Endothelial cell (in vitro differentiated cells): ENCODE measurements around the gene FAM222B. TPM values are rescaled to one million over a fixed set of nuclear protein-coding genes. Genes with fewer than 3 reads are reported as not detected.

Experiments
- DNase-seq: peaks from one replicate; pipeline ENCODE4 v3.0.0; 2021; ENCODE audit warnings: low spot score
- H3K27ac Mint-ChIP-seq: one replicate; pipeline ENCODE4 v1.8.0; 2021; ENCODE audit warnings: mixed read lengths, inconsistent platforms; ENCODE audit not compliant: unreplicated experiment
- H3K27me3 Mint-ChIP-seq: one replicate; pipeline ENCODE4 v1.8.0; 2021; ENCODE audit warnings: mild to moderate bottlenecking, moderate library complexity, mixed read lengths, inconsistent platforms; ENCODE audit not compliant: unreplicated experiment
- H3K36me3 Mint-ChIP-seq: one replicate; pipeline ENCODE4 v1.8.0; 2021; ENCODE audit warnings: mild to moderate bottlenecking, low read depth, mixed read lengths, inconsistent platforms; ENCODE audit not compliant: unreplicated experiment
- H3K4me1 Mint-ChIP-seq: one replicate; pipeline ENCODE4 v1.8.0; 2021; ENCODE audit warnings: mild to moderate bottlenecking, mixed read lengths, inconsistent platforms; ENCODE audit not compliant: unreplicated experiment
- H3K4me3 Mint-ChIP-seq: one replicate; pipeline ENCODE4 v1.8.0; 2021; ENCODE audit warnings: mild to moderate bottlenecking, mixed read lengths, inconsistent platforms; ENCODE audit not compliant: unreplicated experiment
- H3K9me3 Mint-ChIP-seq: one replicate; pipeline ENCODE4 v1.8.0; 2021; ENCODE audit warnings: mixed read lengths, inconsistent platforms; ENCODE audit not compliant: unreplicated experiment
- total RNA-seq: library from RNA; stranded (reverse); fragmentation: NEBNext Ultra II Directional; extraction: Animal tissue kit (Norgen Biotek cat#: 25700); gene quantifications from one replicate; pipeline ENCODE4 v1.2.1, GENCODE V29; 2021; ENCODE audit not compliant: unreplicated experiment
- TF ChIP-seq, protein P1 (sequence below): fragments of 200-600 bp; sonication (generic); IDR thresholded peaks from one replicate; pipeline ENCODE4 v1.5.0; 2021; ENCODE audit warnings: antibody characterized with exemption; ENCODE audit not compliant: unreplicated experiment

FAM222B gene
- total RNA-seq, 1 donor from 2014 or later: 69.9 TPM

DNA sequence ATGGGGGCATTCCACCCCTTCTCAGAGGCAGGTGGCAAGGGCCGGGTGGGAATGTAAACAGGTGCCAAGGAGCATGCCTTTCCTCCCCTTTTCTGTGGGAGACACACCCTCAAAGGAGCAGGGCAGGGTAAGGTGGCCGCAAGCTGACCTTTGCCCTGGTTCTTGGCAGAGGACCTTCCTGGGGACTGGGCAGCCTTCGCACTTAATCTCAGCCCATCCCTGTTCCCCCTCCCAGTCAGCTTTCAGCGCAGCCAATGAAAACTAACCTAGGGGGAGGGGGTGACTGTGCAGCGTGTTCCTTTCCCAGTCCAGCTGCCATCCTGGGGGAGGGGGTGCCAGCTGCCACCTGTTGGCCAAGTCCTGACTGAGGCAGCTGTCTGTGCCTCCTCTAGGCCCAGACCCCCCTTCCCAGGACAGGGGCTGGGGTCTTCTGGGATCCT, 96.0 kb downstream of the FAM222B start:
- H3K27me3 Mint-ChIP-seq: peaks cover 14% of the 10 kb centered on the region

DNA sequence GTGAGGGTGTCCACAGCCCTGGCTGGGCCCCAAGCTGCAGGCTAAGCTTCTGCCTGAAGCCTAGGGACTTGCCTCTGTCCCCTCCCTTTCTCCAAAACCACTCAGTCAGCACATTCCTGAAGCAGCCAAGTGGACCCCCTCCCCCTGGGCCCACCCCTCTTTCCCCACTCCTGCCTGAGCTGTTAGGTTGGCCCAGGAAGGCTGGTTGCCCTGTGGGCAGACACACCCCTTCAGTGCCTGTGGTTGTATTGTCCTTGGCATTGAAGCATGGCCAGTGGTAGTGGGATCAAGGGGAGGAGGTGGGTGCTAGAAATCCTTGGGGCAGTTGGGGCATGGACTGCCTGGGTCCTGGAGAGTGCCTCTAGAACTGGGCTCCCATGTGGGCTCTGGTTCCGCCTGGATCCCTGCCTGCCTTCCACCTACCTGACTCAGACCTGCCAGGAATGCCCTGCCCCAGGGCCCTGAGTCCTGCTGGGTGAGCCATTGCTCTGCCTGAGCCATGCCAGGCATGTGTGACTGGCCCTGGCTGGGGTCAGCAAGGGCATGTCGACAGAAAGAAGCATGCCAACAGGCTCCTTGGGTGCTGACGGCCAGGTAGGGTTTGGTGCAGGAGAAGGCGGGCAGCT, 96.7 kb downstream of the FAM222B start:
- no peak for DNase-seq
- Mint-ChIP-seq H3K36me3 (peaks cover 8% of the 10 kb centered on the region), H3K9me3 (no peaks in the 10 kb centered on the region), H3K27me3 (peaks cover 14% of the 10 kb centered on the region), H3K27ac (peak overlapping the region; percentile 75), H3K4me3 (peak overlapping the region; percentile 94), H3K4me1 (peaks cover 35% of the 10 kb centered on the region)
- TF ChIP-seq, protein P1, sequence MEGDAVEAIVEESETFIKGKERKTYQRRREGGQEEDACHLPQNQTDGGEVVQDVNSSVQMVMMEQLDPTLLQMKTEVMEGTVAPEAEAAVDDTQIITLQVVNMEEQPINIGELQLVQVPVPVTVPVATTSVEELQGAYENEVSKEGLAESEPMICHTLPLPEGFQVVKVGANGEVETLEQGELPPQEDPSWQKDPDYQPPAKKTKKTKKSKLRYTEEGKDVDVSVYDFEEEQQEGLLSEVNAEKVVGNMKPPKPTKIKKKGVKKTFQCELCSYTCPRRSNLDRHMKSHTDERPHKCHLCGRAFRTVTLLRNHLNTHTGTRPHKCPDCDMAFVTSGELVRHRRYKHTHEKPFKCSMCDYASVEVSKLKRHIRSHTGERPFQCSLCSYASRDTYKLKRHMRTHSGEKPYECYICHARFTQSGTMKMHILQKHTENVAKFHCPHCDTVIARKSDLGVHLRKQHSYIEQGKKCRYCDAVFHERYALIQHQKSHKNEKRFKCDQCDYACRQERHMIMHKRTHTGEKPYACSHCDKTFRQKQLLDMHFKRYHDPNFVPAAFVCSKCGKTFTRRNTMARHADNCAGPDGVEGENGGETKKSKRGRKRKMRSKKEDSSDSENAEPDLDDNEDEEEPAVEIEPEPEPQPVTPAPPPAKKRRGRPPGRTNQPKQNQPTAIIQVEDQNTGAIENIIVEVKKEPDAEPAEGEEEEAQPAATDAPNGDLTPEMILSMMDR: no peak

More for the DNA sequence above, 96.0 kb downstream of the FAM222B start:
- peak overlapping the region; percentile 94 for H3K4me3 Mint-ChIP-seq
- peaks cover 8% of the 10 kb centered on the region for H3K36me3 Mint-ChIP-seq
- TF ChIP-seq, protein P1: no peak
- no peak for DNase-seq
- H3K4me1 Mint-ChIP-seq: peaks cover 35% of the 10 kb centered on the region
- no peaks in the 10 kb centered on the region for H3K9me3 Mint-ChIP-seq
- peak overlapping the region; percentile 75 for H3K27ac Mint-ChIP-seq

DNA sequence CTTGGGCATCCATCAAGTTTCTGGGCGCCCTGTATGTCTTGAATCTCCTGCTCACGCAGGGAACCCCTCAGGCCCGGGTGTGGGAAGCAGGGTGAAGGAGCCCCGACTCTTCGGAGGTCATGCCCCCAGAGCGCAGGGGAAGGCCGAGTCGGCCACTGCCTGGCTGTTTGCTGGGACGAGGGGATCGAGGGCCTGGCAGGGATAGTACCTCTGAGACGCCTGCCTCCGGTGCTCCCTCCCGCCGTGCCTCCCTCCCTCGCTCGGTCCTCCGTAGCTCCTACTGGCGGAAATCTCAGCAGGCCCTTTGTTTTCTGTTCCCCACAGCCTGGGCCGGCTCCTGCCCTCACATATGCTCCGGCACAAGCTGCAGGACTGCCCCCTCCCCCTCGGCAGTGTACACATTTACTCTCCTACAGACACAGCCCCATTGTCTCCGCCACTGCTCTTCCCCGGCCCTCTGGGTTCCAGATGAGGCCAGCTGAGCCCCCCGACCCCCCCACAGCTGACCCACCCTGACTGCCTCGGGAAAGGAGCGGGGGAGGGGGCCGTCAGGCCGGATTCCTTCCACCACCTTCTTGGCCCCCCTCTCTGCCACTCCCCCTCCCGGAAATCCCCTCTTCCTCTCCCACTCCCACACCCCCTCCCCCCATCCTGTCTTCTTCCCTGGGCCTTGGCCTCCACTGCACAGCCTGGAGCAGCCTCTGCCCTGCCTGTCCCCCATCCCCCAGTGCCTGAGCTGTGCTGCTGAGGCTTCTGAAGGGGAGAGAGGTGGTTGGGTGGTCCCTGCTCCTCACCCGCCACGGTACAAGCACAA, 97.4 kb downstream of the FAM222B start:
- peaks cover 14% of the 10 kb centered on the region for H3K27me3 Mint-ChIP-seq

DNA sequence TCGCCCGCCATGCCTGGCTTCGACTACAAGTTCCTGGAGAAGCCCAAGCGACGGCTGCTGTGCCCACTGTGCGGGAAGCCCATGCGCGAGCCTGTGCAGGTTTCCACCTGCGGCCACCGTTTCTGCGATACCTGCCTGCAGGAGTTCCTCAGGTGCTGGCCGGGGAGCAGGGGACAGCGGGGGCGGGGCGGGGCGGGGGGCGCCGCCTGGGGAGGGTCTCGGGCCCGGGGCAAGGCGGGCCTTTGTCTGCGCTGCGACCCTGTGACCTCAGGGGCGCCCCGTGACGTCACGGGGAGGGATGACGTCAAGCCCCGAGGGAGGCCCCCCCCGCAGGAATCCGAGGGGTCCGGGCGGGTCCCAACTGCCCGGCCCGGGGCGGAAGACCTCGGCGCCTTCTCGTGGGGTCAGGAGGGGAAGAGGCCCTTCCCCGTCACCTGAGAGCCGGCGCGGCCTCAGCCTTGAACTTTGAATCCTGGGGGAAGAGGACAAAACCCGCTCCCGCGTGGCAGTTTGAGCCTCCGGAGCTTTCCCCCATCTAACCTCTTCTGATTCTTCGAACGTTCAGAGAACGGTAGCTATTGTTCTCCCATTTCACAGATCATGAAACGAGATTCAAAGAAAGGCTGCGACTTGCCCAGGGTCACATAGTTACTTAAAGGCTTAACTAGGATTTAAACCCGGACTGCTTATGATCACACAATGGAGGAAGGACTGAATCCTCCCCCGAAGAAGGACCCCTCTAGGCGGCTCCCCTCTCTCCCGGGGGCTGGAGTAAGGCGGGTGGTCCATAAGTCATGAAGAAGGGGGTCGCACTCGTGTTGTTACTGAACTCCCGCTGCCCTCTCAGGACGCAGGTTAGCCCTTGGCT, 98.3 kb downstream of the FAM222B start:
- Mint-ChIP-seq H3K27me3 (peaks cover 14% of the 10 kb centered on the region), H3K27ac (peak overlapping the region; percentile 94), H3K9me3 (no peaks in the 10 kb centered on the region), H3K4me1 (peaks cover 25% of the 10 kb centered on the region), H3K36me3 (peaks cover 8% of the 10 kb centered on the region), H3K4me3 (peak overlapping the region; percentile 94)
- TF ChIP-seq, protein P1: no peak
- peak; percentile 86 for DNase-seq

More for the DNA sequence above, 97.4 kb downstream of the FAM222B start:
- Mint-ChIP-seq H3K27ac (peak overlapping the region; percentile 94), H3K36me3 (peaks cover 8% of the 10 kb centered on the region), H3K4me1 (peaks cover 30% of the 10 kb centered on the region), H3K9me3 (no peaks in the 10 kb centered on the region), H3K4me3 (peak overlapping the region; percentile 94)
- TF ChIP-seq, protein P1: no peak
- peak; percentile 72 for DNase-seq
